ENCODE results near the gene LILRB5.
A peak's percentile ranks its signal among the peaks of the same experiment; 100 is the strongest.
"Not testable (repeated sequence)": the region's sequence is repeated elsewhere in the genome, so short reads cannot be mapped to it uniquely, and the experiment has no call there.

Gene LILRB5

DNA sequence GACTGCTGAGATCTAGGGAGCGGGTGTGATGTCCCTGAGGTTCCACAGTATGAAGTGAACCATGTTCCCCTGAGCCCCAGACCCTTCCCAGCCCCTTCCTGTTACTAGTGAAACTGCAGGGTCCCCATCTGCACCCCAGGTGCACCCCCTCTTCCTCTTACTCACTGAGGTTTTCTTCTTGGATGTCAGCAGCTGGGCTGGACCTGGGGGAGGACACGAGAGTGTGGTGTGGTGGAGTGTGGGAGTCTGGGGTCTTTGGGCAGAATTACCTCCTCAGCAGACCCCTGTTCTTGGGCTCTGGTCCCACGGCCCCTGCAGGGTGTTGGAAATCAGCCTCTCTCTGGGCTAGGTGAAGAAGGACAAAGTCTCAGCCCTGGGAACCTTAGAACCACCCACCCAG lies 11.1 kb downstream of the LILRB5 start:
- TF ChIP-seq GATA3 (IDR thresholded peaks at IDR 0.05; ENCODE audit: low read depth, low read length) (no peak), GATA2 (IDR thresholded peaks at IDR 0.05; ENCODE audit: low read depth, low read length) (no peak)

DNA sequence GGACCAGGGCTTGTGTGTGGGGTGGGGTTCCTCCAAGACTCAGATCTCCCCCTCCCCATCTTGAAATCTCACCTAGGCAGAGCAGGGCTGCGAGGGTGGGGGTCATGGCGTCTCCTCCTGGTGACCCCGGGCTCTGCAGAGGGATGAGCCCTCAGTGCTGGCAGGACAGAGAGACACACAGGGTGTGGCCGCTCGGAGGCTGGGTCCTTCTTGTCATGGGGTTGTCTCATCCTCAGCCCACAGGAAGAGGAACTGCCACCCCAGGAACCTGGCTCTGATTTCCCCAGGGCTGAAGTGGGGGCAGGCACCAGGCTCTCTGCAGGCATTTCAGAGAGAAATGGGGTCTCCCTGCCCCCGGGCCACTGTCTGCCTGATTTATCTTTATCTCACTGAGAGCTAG lies 14.4 kb downstream of the LILRB5 start, which contains the start of gene LILRA6:
TSS of gene LILRA6 (minus strand) at position 145 of the 400 bp plus-strand sequence.
- not testable (repeated sequence) for TF ChIP-seq GATA3, GATA2 (IDR thresholded peaks at IDR 0.05; ENCODE audit: low read depth, low read length)

DNA sequence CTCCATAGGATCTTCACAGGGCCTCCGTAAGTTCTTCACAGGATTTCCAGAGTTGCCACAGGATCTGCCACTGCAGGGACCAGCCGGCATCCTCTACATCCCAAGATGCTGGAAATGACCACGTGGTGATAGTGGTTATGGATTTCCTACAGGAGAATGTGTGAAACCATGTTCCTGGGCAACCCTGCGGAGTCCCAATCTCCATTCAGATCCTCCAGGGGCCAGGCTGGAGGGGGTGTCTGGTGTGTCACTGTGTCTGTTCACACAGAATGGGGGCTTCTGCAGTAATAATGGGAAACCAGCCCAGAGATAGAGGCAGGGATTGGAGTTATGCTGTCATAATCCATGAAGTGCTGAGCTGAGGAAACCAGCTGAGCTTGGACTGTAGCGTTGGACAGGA lies 23.1 kb downstream of the LILRB5 start:
- no peak for TF ChIP-seq GATA3 (IDR thresholded peaks at IDR 0.05; ENCODE audit: low read depth, low read length)

DNA sequence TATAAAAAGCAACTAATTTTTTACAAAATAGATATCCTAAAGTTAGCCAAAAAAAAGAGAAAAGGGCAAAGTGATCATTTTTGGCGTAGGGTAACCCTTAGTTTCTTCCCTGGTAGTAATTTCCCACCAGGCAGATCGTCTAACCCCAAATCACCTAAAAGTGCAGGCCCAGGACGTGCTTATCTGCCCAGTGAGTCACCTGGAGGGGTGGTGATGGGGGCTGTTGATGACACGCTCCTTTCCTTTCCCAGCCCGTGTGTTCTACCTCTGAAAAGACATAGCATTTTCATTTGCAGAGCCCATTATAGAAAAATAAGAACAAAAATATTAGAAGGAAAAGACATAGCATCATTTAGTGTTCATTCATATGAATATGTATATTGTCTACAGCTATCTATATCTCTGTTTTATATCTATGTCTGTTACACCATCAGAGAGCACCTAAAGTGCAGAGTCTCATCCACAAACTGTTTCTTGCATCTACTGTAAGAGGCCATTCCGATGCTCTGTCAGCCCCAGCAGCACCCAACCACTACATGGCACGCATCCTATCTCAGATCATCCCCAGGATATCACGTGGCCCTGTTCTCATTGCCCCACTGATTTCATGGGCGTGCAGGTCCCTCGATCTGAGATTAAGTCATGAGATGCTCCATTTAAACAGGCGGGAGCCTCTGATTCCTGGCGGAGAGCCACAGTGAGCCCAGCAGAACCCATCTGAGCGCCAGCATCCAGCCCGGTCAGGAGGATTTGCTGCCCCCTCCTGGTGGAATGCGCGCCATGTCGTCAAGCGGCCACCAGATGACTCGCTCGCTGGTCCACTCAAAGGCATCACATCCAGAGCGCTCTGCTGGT lies 25.8 kb downstream of the LILRB5 start:
- TF ChIP-seq GATA3 (IDR thresholded peaks at IDR 0.05; ENCODE audit: low read depth, low read length), result no peak
- peak; percentile 74 for TF ChIP-seq GATA2 (IDR thresholded peaks at IDR 0.05; ENCODE audit: low read depth, low read length)

DNA sequence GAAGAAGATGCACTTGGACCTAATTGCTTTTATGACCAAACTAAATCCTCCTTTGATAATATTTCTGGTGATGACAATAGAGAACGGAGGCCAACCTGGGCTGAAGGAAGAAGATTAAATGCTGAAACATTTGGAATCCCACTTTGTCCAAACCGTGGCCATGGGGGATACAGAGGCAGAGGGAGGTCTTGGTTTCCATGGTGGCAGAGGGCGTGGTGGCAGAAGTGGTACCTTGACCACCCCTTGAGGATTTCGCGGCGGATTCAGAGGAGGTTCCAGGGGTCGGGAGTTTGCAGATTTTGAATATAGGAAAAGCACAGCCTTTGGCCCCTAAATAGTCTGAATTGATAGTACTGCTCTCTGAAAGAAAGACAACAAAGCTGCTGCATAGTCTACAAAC lies 27.0 kb downstream of the LILRB5 start:
- TF ChIP-seq GATA2 (IDR thresholded peaks at IDR 0.05; ENCODE audit: low read depth, low read length) (no peak), GATA3 (IDR thresholded peaks at IDR 0.05; ENCODE audit: low read depth, low read length) (no peak)

DNA sequence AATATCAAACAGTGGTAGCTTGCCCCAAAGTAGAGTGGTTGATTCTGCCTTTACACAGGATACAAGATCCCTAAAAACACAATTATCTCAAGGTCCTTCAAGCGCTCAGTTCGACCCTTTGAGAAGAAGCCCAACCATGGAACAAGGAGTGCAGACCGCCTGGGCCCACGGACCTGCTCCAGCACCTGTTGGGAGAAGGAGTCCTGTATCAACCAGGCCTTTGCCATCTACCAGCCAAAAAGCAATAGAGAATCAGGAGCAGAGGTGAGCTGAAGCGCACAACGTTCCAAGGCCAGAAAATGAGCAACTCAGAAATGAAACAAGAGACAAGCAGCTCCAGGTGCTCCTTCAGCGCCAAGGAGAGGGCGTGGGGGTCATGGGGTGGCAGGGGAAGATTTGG lies 27.9 kb downstream of the LILRB5 start:
- TF ChIP-seq GATA3 (IDR thresholded peaks at IDR 0.05; ENCODE audit: low read depth, low read length) (no peak), GATA2 (IDR thresholded peaks at IDR 0.05; ENCODE audit: low read depth, low read length) (no peak)

DNA sequence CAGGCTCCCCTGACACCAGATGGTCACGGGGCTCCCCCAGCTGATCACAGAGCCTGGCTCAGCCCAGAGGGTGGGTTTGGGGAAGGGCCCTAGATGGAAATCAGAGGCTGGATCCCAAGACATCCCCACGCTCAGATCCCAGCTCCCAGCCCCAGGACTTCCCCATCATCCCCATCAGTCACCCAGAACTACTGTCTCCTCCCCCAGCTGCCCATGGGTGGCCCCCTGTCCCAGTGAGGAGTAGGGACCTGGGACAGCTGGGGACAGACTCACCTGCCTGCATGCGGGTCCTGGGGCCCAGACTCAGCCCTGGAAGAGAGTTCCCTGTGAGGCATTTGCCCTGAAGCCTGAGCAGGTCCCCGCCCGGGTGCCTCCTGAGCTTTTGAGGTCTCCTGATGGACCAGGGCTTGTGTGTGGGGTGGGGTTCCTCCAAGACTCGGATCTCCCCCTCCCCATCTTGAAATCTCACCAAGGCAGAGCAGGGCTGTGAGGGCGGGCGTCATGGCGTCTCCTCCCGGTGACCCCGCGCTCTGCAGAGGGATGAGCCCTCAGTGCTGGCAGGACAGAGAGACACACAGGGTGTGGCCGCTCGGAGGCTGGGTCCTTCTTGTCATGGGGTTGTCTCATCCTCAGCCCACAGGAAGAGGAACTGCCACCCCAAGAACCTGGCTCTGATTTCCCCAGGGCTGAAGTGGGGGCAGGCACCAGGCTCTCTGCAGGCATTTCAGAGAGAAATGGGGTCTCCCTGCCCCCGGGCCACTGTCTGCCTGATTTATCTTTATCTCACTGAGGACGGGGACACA lies 34.4 kb downstream of the LILRB5 start, which contains the start of gene LILRB3:
TSS of gene LILRB3 (minus strand) at position 534 of the 803 bp plus-strand sequence. CDS start at position 503, 31 bp downstream.
- TF ChIP-seq GATA3, GATA2 (IDR thresholded peaks at IDR 0.05; ENCODE audit: low read depth, low read length): not testable (repeated sequence)

DNA sequence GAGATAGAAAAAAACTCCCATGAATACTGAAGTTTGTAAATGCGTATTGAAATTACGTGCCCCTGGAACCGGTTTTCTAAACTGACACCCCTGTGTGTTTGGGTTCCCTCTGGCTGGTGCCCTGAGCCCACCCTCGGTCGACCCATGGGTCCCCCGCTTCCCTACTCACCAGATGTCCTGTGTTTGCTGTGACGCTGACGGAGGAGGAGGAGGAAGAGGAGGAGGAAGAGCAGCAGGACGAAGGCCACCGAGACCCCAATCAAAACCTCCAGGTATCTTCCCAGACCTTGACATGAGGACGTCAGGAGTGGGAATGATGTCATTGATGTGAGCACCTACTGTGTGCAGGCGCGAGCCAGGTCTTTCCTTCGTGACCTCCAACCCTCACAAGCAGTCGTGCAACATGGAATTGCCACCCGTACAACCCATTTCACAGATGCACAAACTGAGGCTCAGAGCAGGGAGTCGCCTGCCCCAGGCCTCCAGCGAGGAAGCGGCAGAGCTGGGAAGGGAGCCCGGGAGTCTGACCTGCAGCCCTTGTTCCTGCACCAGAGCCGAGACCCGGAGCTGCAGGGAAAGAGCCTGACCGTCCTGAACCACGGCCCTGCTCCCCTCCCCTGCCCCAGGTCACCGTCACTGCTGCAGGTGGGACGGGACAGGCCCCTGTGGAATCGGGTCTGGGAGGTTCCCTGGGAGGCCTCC lies 38.0 kb downstream of the LILRB5 start:
- TF ChIP-seq GATA2 (IDR thresholded peaks at IDR 0.05; ENCODE audit: low read depth, low read length), result no peak
- TF ChIP-seq GATA3 (IDR thresholded peaks at IDR 0.05; ENCODE audit: low read depth, low read length), result no peak

DNA sequence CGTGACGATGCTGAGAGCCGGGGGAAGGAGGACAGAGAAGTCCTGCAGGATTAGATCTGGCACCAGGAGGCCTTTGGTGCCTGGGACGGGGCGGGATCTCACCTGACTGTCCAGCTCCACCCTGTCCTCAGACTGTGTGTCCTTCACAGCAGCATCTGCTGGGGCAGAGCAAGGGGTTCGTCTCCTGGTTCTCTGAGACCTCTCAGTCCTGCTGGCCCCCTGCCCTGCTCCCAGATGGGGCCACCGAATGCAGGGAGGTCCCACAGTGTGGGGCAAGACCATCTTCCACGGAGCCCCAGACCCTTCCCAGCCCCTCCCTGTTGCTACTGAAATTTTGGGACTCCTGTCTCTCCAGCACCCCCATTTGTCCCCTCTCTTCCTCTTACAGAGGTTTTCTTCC lies 38.8 kb downstream of the LILRB5 start:
- TF ChIP-seq GATA2 (IDR thresholded peaks at IDR 0.05; ENCODE audit: low read depth, low read length) (no peak), GATA3 (IDR thresholded peaks at IDR 0.05; ENCODE audit: low read depth, low read length) (no peak)

DNA sequence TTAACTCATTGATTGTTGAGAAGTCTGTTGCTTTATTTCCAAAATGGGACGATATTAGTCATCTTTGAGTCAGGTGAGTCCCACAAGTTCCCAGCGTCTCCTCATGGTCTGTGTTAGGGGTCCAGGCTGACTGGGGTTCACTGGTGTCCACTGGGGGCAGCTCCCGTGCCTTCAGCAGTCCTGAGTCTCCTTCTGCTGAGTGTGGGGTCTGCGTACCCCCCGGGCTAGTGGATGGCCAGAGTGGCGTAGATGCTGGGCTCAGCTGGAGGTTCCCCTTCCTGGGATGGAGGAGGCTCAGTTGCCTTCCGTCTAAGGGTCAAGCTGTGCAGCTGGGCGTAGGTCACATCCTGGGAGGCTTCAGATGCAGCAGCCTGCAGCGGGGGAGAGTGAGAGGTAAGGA lies 40.2 kb downstream of the LILRB5 start:
- TF ChIP-seq GATA2 (IDR thresholded peaks at IDR 0.05; ENCODE audit: low read depth, low read length) (no peak), GATA3 (IDR thresholded peaks at IDR 0.05; ENCODE audit: low read depth, low read length) (no peak)

DNA sequence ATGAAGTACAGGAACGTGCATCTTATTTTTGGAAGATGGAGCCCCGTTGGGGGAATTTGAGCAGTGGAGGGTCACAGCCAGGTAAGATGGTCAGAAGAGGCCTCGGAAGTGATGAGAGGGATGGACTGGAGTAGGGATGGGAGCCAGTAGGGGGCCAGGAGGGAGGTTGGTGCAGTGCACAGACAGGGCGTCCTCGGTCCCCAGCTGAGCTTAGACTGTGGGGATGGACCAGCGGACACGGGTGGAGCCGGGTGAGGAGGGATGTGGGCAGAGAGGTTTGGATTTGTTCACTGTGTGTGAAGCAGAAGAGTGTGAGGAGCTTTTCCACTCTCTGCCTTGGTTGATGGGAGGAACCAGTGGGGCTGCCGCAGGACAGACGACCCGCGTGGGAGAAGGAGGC lies 45.8 kb downstream of the LILRB5 start:
- TF ChIP-seq GATA2 (IDR thresholded peaks at IDR 0.05; ENCODE audit: low read depth, low read length) (no peak), GATA3 (IDR thresholded peaks at IDR 0.05; ENCODE audit: low read depth, low read length) (no peak)

DNA sequence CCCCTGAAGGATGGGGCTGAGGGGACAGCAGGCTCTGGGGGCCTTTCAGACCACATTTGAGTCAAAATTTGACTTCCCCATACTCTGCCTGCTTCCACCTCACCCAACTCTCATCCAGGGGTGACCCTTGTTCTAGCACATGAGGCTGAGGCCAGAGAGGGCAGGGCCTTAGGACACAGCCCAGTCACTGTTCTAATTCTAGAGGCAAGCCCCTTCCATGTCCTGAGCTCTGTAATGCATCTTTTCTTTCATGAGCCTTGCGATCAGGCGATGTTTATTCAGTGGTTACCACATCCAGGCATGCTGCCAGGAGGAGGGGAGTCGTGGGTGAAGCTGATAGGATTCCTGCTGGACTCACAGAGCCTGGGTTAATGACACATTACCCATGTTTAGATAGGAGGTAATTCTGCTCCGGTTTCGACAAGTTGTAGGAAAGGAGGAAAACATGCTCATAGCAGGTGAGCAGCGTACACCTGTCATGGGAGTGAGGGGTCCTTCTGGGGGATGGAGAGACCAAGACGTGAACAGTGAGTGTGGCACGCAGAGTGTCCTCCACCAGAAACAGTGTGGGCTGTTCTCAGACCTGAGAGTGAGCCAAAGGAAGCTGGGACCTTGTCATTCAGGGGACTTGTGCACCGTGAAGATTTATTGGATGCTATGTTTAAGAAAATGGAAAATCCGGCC lies 47.1 kb downstream of the LILRB5 start:
- TF ChIP-seq GATA3 (IDR thresholded peaks at IDR 0.05; ENCODE audit: low read depth, low read length), result no peak
- TF ChIP-seq GATA2 (IDR thresholded peaks at IDR 0.05; ENCODE audit: low read depth, low read length), result no peak

DNA sequence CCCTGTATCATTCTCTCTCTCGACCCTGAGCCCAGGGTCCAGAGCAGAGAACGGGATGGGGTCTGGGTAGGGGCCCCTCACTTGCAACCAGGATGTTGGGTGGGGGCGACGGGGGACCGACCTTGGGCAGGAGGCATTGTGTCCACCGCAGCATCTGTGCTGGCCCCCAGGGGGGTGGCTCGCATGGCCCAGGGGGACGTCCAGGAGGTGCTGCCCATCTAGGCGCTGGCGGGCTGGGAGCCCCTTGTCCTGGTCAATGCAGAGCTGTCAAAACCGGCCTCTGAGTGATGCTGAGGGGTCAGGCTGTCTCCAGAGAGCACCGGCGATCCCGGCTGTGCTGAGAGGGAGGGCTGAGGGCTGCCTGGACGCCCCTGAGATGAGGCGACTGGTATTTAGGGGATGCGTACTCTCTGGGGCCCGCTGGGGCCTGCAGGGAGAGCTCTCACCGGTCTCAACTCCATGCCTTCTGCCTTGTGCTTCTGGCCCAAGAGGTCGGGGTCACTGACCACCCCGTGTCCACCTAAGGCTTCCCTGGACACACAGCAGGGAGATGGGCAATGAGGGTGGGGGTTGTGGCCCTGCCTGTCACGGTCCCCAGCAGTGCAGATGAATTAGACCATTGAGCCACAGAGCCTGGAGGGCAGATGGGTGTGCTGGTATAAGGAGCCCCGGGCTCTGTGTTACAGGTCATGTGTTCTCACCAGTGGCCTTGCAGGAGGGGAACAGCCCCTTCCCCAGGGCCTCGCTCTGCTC lies 47.8 kb downstream of the LILRB5 start:
- TF ChIP-seq GATA2 (IDR thresholded peaks at IDR 0.05; ENCODE audit: low read depth, low read length), result no peak
- no peak for TF ChIP-seq GATA3 (IDR thresholded peaks at IDR 0.05; ENCODE audit: low read depth, low read length)

Measured in SH-SY5Y (cell line).